Measurements from ENCODE around the gene P2RX3. TPM values are rescaled to one million over a fixed set of nuclear protein-coding genes. Genes with fewer than 3 reads are reported as not detected.

Gene P2RX3
- total and polyA plus RNA-seq, 9 donors: 0.12 to 0.13 TPM; not detected in 7

DNA sequence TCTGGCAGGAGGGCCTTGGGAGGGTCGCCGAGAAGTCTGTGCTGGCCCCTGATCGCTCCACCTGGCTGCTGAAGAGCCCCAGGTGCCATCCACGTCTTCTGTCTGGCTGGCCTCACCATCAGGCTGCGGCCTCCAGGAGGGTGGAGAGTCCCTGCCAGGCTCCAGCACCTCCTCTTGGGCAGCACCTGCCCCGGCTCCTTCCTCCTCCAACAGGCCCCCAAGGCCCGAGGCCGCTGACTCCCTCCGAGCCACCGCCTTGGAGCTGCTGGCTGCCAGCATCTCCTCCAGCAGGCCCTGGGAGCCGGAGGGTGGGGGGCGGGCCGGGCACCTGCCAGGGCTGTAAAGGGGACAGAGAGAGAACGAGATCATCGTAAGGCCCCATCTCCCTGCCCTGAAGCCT is 35.7 kb upstream of the P2RX3 start:
- Histone ChIP-seq H3K4me3 (no peak overlapping the region), H3K9me3 (peaks cover 0 to 19% of the 10 kb centered on the region in 2 donors), H3K4me1 (ENCODE audit: insufficient read depth) (peaks cover 12% of the 10 kb centered on the region), H3K36me3 (peaks cover 8% of the 10 kb centered on the region), H3K27ac (no peak overlapping the region), H3K27me3 (no peaks in the 10 kb centered on the region)
- intact Hi-C loops (cut with DNase I): no loop called here
- DNase-seq: no peak
- no peak for TF ChIP-seq POLR2A (IDR thresholded peaks at IDR 0.05)
- no peak for TF ChIP-seq EP300 (IDR thresholded peaks at IDR 0.05)
- TF ChIP-seq CTCF (IDR thresholded peaks at IDR 0.05): no peak
- 90 to 93% (median 93%) methylated on average over 15 of the region's 15 CpGs for WGBS, 3 donors

- Histone ChIP-seq H3K27ac (no peak overlapping the region), H3K9me3 (peaks cover 0 to 19% of the 10 kb centered on the region in 2 donors), H3K27me3 (no peaks in the 10 kb centered on the region), H3K4me3 (no peak overlapping the region), H3K4me1 (ENCODE audit: insufficient read depth) (peaks cover 12% of the 10 kb centered on the region), H3K36me3 (peaks cover 8% of the 10 kb centered on the region)
- WGBS, 3 donors: 69 to 86% (median 81%) methylated on average over 17 of the region's 17 CpGs
- intact Hi-C loops (cut with DNase I): no loop called here
- no peak for DNase-seq
- no peak for TF ChIP-seq CTCF (IDR thresholded peaks at IDR 0.05)
- no peak for TF ChIP-seq POLR2A (IDR thresholded peaks at IDR 0.05)
- TF ChIP-seq EP300 (IDR thresholded peaks at IDR 0.05): no peak
These were observed 34.7 kb upstream of the P2RX3 start for GRCh38 chr11:57303280-57303989.

DNA sequence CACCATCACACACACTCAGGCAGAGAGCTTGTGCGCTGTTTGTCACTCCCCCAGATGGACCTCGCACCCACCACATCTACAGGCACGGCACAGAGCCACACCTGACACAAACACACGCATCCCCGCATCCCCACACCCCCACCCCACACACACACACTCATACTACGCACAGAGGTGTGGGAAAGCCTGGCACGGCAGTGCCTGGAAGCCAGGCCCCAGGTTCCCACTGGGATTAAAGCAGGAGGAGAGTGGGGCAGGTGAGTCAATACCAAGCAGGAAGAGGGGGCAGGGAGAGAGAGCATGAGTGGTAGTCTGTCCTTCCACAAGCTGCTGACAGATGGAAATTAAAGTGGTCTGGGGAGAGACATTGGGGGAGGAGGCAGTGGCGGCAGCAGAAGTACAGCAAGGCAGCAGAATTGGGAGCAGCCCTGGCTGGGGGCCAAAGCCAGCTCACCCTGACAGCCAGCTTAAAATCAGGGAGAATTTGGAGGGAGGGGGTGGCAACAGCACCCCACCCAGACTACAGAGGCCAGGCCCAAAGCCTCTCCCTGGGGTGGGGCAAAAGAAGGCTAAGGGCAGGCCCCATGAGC is 34.1 kb upstream of the P2RX3 start:
- intact Hi-C loops (cut with DNase I): no loop called here
- Histone ChIP-seq H3K4me1 (ENCODE audit: insufficient read depth) (peaks cover 17% of the 10 kb centered on the region), H3K27ac (no peak overlapping the region), H3K36me3 (peaks cover 5% of the 10 kb centered on the region), H3K4me3 (no peak overlapping the region), H3K27me3 (no peaks in the 10 kb centered on the region), H3K9me3 (peaks cover 0 to 14% of the 10 kb centered on the region in 2 donors)
- WGBS, 3 donors: 83 to 84% (median 83%) methylated on average over 8 of the region's 8 CpGs
- no peak for TF ChIP-seq CTCF (IDR thresholded peaks at IDR 0.05)
- TF ChIP-seq EP300 (IDR thresholded peaks at IDR 0.05): no peak
- TF ChIP-seq POLR2A (IDR thresholded peaks at IDR 0.05): no peak
- no peak for DNase-seq

DNA sequence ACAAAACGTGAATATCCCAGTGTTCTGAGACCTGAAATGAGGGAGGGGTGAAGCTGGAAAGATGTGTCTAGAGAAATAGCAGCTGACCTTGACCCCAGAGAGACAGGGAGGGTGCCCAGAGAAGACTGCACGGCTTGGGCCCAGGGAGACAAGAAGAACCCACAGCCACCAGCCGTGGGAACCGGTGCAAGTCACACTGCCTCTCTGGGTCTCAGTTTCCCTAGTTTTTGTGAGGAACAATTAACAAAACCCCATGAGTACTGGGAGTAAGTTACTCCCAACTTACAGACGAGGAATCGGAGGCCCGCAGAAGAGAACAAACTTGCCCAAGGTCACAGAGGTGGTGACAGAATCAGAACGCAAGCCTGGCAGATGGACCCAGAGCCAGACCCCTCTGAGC is 32.6 kb upstream of the P2RX3 start:
- no peak overlapping the region for H3K27ac ChIP-seq
- TF ChIP-seq EP300 (IDR thresholded peaks at IDR 0.05): no peak
- TF ChIP-seq POLR2A (IDR thresholded peaks at IDR 0.05): no peak
- TF ChIP-seq CTCF (IDR thresholded peaks at IDR 0.05): no peak
- H3K9me3 ChIP-seq: no peaks in the 10 kb centered on the region
- intact Hi-C loops (cut with DNase I): no loop called here
- WGBS, 3 donors: 50 to 70% (median 59%) methylated on average over 8 of the region's 8 CpGs
- H3K27me3 ChIP-seq: no peaks in the 10 kb centered on the region
- no peak overlapping the region for H3K4me3 ChIP-seq
- DNase-seq: no peak
- H3K4me1 ChIP-seq (ENCODE audit: insufficient read depth): peaks cover 19% of the 10 kb centered on the region
- no peaks in the 10 kb centered on the region for H3K36me3 ChIP-seq

All from ovary (tissue), 9 donors.